Prostate gland (tissue), 2 donors: Measurements from ENCODE around the gene PARVB. TPM values are rescaled to one million over a fixed set of nuclear protein-coding genes. Genes with fewer than 3 reads are reported as not detected.

Experiments used
- DNase-seq: peaks from one replicate; pipeline ENCODE4 v3.0.0-alpha.2; 2019; ENCODE audit warnings: low spot score
- H3K27ac ChIP-seq, 2 donors: fragments of 200-600 bp; sonication (generic); 2 replicates each; pipeline ENCODE4 v1.5.1; 2017 to 2019
- H3K27me3 ChIP-seq: fragments of 200-600 bp; sonication (generic); replicated peaks from 2 replicates; pipeline ENCODE4 v1.5.1; 2019; ENCODE audit not compliant: insufficient read depth
- H3K36me3 ChIP-seq, 2 donors: fragments of 200-600 bp; sonication (generic); 1 replicate in 1 of 2; 2 replicates in 1 of 2; pipeline versions ENCODE4 v1.5.1 to v1.8.1; 2017 to 2019
- H3K4me1 ChIP-seq: fragments of 200-600 bp; sonication (generic); replicated peaks from 2 replicates; pipeline ENCODE4 v1.5.1; 2019
- H3K4me3 ChIP-seq, 2 donors: fragments of 200-600 bp; sonication (generic); 2 replicates each; pipeline ENCODE4 v1.5.1; 2017 to 2019
- H3K9me3 ChIP-seq: fragments of 200-600 bp; sonication (generic); 2 replicates; pipeline ENCODE4 v1.5.1; 2017
- CTCF ChIP-seq, 4 experiments: fragments of 200-600 bp in 2 of 4; fragments of 450-650 bp in 2 of 4; sonication (generic) in 2 of 4; IDR thresholded peaks; 1 replicate in 3 of 4; 2 replicates in 1 of 4; pipeline ENCODE4 v1.5.1; 2016 to 2019; ENCODE audit warnings: antibody characterized with exemption in 4 of 4, mild to moderate bottlenecking in 2 of 4, moderate library complexity in 2 of 4
- POLR2A ChIP-seq: fragments of 450-650 bp; IDR thresholded peaks from one replicate; pipeline ENCODE4 v1.6.1; 2016; ENCODE audit warnings: antibody characterized with exemption, mild to moderate bottlenecking
- POLR2AphosphoS5 ChIP-seq: sonication (generic); formaldehyde crosslinking; IDR thresholded peaks from one replicate; pipeline ENCODE4 v1.6.1; 2017; ENCODE audit warnings: antibody characterized with exemption
- WGBS: methylation state at CpG from one replicate; pipeline ENCODE4 v1.1.5; 2018; 5-methylcytosine and 5-hydroxymethylcytosine counted together
- intact Hi-C: fragments of 100-400 bp; cut with DNase I; formaldehyde crosslinking; loops from one replicate; pipeline ENCODE4 v1.14.2; 2022
- total RNA-seq, 2 donors: library from RNA; depleted of rRNA; stranded (reverse); fragments of >200 nt; gene quantifications; one replicate each; pipeline ENCODE4 v1.1.0, GENCODE V29; 2016

The PARVB gene
- total RNA-seq, 2 donors from 2014 or later = 11.7 to 28.4 TPM

GRCh38 chr22:44147008-44147645 lies 123.0 kb downstream of the PARVB start:
- no peak for TF ChIP-seq POLR2A
- TF ChIP-seq POLR2AphosphoS5 = no peak
- no peak for TF ChIP-seq CTCF (IDR thresholded peaks at IDR 0.05)
- 85% methylated on average over 12 of the region's 12 CpGs for WGBS
- no peaks in the 10 kb centered on the region for H3K4me1 ChIP-seq
- H3K36me3 ChIP-seq = no peaks in the 10 kb centered on the region
- H3K9me3 ChIP-seq = no peaks in the 10 kb centered on the region
- no peaks in the 10 kb centered on the region for H3K27me3 ChIP-seq
- intact Hi-C loops = no loop called here
- no peak for DNase-seq
- no peak overlapping the region for H3K27ac ChIP-seq
- no peak overlapping the region for H3K4me3 ChIP-seq

GRCh38 chr22:44147821-44148574 lies 123.9 kb downstream of the PARVB start:
- 47% methylated on average over 27 of the region's 27 CpGs for WGBS
- H3K27ac ChIP-seq = no peak overlapping the region
- intact Hi-C loops = no loop called here
- no peak for DNase-seq
- no peaks in the 10 kb centered on the region for H3K4me1 ChIP-seq
- TF ChIP-seq CTCF (IDR thresholded peaks at IDR 0.05) = no peak
- no peak for TF ChIP-seq POLR2AphosphoS5
- no peak for TF ChIP-seq POLR2A
- H3K4me3 ChIP-seq = no peak overlapping the region
- H3K9me3 ChIP-seq = no peaks in the 10 kb centered on the region
- no peaks in the 10 kb centered on the region for H3K36me3 ChIP-seq
- no peaks in the 10 kb centered on the region for H3K27me3 ChIP-seq

- H3K27ac ChIP-seq = no peak overlapping the region
- intact Hi-C loops = no loop called here
- no peaks in the 10 kb centered on the region for H3K4me1 ChIP-seq
- no peaks in the 10 kb centered on the region for H3K9me3 ChIP-seq
- DNase-seq = no peak
- 47% methylated on average over 4 of the region's 4 CpGs for WGBS
- H3K27me3 ChIP-seq = no peaks in the 10 kb centered on the region
- no peak overlapping the region for H3K4me3 ChIP-seq
- TF ChIP-seq CTCF (IDR thresholded peaks at IDR 0.05) = no peak
- TF ChIP-seq POLR2AphosphoS5 = no peak
- TF ChIP-seq POLR2A = no peak
- H3K36me3 ChIP-seq = no peaks in the 10 kb centered on the region
Measured at GRCh38 chr22:44151676-44152075, 127.6 kb downstream of the PARVB start.

GRCh38 chr22:44153710-44154109 lies 129.6 kb downstream of the PARVB start:
- DNase-seq = no peak

More at GRCh38 chr22:44153710-44154109, 129.6 kb downstream of the PARVB start:
- Histone ChIP-seq H3K4me3 (no peak overlapping the region), H3K36me3 (no peaks in the 10 kb centered on the region), H3K27me3 (no peaks in the 10 kb centered on the region), H3K4me1 (no peaks in the 10 kb centered on the region), H3K27ac (no peak overlapping the region), H3K9me3 (no peaks in the 10 kb centered on the region)
- intact Hi-C loops = no loop called here
- TF ChIP-seq CTCF (IDR thresholded peaks at IDR 0.05) = no peak
- TF ChIP-seq POLR2A = no peak
- no peak for TF ChIP-seq POLR2AphosphoS5
- WGBS = 71% methylated on average over 10 of the region's 10 CpGs
